Measurements from ENCODE around the gene CPNE8.

DNA sequence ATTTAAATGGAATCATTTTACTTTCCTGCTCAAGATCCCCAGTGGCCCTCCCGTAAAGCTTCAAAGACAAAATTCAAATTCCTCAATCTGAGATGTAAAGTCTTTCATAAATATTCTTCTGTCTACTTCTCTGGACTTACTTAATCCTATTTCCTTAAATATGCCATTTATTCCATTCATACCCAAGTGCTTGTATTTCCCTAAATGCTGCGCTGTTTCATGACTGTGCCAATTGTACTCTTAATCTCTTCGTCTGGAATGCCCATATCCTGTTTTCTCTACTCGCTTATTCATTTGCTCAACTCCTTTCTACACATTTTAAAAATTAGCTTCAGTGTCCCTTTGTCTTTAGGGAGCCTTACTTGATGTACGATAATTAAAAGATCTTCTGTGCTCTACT lies 280.1 kb downstream of the CPNE8 start:
- TF ChIP-seq CTCF (optimal IDR thresholded peaks at IDR 0.05 in 1 of 3, IDR thresholded peaks at IDR 0.05 in 1 of 3, conservative IDR thresholded peaks at IDR 0.05 in 1 of 3; ENCODE audit: extremely low read depth in 1 of 3, insufficient read depth in 2 of 3, low read length in 3 of 3): no peak
- no peak for TF ChIP-seq EZH2 (IDR thresholded peaks at IDR 0.05; ENCODE audit: low read length)
